ENCODE results near the gene SLC22A12. TPM values are rescaled to one million over a fixed set of nuclear protein-coding genes. Genes with fewer than 3 reads are reported as not detected.

The SLC22A12 gene
- total and polyA plus RNA-seq, 2 of the 8 experiments (the other 6 are each of a cell fraction or from before 2014, with no cell fraction given): not detected

DNA sequence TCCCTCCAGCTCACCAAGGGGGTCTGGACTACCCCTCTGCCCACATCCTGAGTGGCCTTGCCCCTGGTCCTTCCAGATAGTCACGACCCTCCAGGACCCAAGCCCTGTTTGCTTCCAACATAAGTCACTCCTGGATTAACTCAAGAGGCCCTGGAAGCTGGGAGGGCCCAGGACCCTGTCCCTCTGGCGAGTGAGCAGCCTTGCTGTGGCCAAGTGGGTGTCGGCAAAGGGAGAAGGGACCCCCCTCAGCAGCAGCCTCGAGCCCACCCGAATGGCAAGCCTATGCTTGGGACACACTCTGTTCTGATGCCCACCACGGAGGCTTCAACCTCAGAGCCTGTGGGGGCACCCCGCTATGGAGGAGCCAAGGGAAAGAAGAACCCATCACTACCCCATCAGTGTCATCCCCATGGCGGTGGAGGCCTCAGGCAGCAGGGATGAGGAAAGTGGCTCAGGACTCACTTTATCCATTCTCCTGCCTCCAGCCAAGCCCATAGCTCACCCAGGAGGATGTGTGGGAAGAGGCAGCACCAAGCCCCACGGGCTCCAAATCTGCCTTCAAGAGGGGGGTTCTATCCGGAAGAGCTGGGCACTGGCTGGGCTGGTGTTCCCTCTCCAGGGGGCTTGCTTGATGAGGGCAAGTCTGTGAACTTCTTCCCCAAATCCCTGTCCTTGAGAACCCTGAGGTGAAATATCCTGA lies 12.5 kb downstream of the SLC22A12 start (continued):
- TF ChIP-seq, protein P1, sequence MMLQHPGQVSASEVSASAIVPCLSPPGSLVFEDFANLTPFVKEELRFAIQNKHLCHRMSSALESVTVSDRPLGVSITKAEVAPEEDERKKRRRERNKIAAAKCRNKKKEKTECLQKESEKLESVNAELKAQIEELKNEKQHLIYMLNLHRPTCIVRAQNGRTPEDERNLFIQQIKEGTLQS (IDR thresholded peaks at IDR 0.05; ENCODE audit: insufficient read depth, low read depth, low read length): no peak
- TF ChIP-seq GABPA (IDR thresholded peaks at IDR 0.05; ENCODE audit: borderline replicate concordance, insufficient read depth, low read length): no peak

Data from H1 (cell line).